Activated naive CD8-positive, alpha-beta T cell treated with anti-CD3 and anti-CD28 coated beads, Interleukin-2, amount 10 ng/mL, durations not matched to agents 7 days and 5 days (primary cell): ENCODE measurements around the gene GALT. TPM values are rescaled to one million over a fixed set of nuclear protein-coding genes. Genes with fewer than 3 reads are reported as not detected.

ENCODE experiments used
- total RNA-seq, 2 experiments: library from RNA; stranded (reverse); gene quantifications; one replicate each; pipeline ENCODE4 v1.2.3, GENCODE V29; 2021

Gene GALT
- total RNA-seq, 2 experiments from 2014 or later: 119 to 127 TPM

Other genes with a start within 250 kb of the GALT start
- gene FAM219A, start 188.1 kb upstream of the GALT start, total RNA-seq: 10 to 100 TPM; 11.7 to 13.4 TPM
- not detected for gene DNAI1, start 187.9 kb upstream of the GALT start, total RNA-seq
- not detected for gene ENHO, start 123.7 kb upstream of the GALT start, total RNA-seq
- gene CNTFR, start 57.0 kb upstream of the GALT start, total RNA-seq: not detected
- gene RPP25L, start 34.6 kb upstream of the GALT start, total RNA-seq: 10 to 100 TPM; 27.2 to 29.3 TPM
- gene DCTN3, start 26.2 kb upstream of the GALT start, total RNA-seq: 100 to 1,000 TPM; 121 to 122 TPM
- not detected for gene ARID3C, start 17.6 kb upstream of the GALT start, total RNA-seq
- gene SIGMAR1, start 8.9 kb upstream of the GALT start, total RNA-seq: 10 to 100 TPM; 48.8 to 55.4 TPM
- gene IL11RA, start 5.5 kb downstream of the GALT start, total RNA-seq: 10 to 100 TPM; 77.0 to 79.1 TPM
- gene CCL27, start 16.0 kb downstream of the GALT start, total RNA-seq: under 1 TPM in 1 of 2 experiments, not detected in 1; 0.43 TPM
- not detected for gene CCL19, start 44.6 kb downstream of the GALT start, total RNA-seq
- not detected for gene CCL21, start 63.5 kb downstream of the GALT start, total RNA-seq